Measurements from ENCODE around the gene TLE6. TPM values are rescaled to one million over a fixed set of nuclear protein-coding genes. Genes with fewer than 3 reads are reported as not detected.

The TLE6 gene
- total and polyA plus RNA-seq, 2 donors (not counting 3 experiments of a cell fraction or from before 2014, with no cell fraction given) = 1.6 to 1.9 TPM

DNA sequence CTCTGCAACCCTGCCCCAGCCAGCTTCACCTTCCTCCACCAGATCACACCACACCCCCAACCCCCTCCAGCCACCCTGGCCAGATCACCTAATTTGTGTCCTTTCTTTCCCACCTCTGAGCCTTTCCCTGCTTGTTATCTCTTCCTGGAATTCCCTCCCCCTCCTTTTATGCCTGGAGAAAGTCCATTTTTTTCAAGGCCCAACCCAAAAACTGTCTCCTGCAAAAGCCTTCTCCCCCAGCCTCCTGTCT is 57.0 kb downstream of the TLE6 start:
- Histone ChIP-seq H3K4me3 (replicated peaks in 1 of 3; ENCODE audit: insufficient read depth in 1 of 3, low read depth in 1 of 3, low read length in 3 of 3) (no peak overlapping the region), H3K27ac (ENCODE audit: insufficient read depth, low read depth, low read length) (no peak overlapping the region), H3K4me1 (ENCODE audit: control insufficient read depth, extremely low read depth, insufficient read depth, low read length) (peaks cover 14% of the 10 kb centered on the region), H3K9me3 (replicated peaks; ENCODE audit: control insufficient read depth, insufficient read depth, low read length) (no peaks in the 10 kb centered on the region), H3K79me2 (ENCODE audit: control insufficient read depth, insufficient read depth, low read length) (no peaks in the 10 kb centered on the region), H4K20me1 (replicated peaks; ENCODE audit: control insufficient read depth, extremely low read depth, insufficient read depth, low read length) (no peaks in the 10 kb centered on the region), H3K4me2 (ENCODE audit: insufficient read depth, low read length) (no peak overlapping the region), H3K9ac (replicated peaks; ENCODE audit: extremely low read depth, insufficient read depth, low read length) (no peak overlapping the region), H3K27me3 (ENCODE audit: control insufficient read depth in 2 of 2, insufficient read depth in 2 of 2, low read length in 2 of 2) (peaks cover 1 to 8% of the 10 kb centered on the region in 2 experiments), H3K9me1 (replicated peaks; ENCODE audit: control insufficient read depth, extremely low read depth, insufficient read depth, low read length) (no peaks in the 10 kb centered on the region), H2AFZ (ENCODE audit: low read depth, low read length) (no peak overlapping the region), H3K36me3 (ENCODE audit: control insufficient read depth in 2 of 2, extremely low read depth in 1 of 2, insufficient read depth in 2 of 2, low read length in 2 of 2) (no peaks in the 10 kb centered on the region)
- POLR2A ChIA-PET = no interaction called here
- no peak for DNase-seq (ENCODE audit: low read depth, low spot score)
- no peak for FAIRE-seq
- CTCF ChIA-PET = interaction anchor here (3.0 kb wide), 1 partner anchor 83 kb away, joined by 18 read pairs; no protein-coding TSS in a partner anchor
- intact Hi-C loops (cut with micrococcal nuclease) (loop anchor here (2.0 kb wide), 2 partner anchors 58 to 60 kb away; partner anchors contain the start of genes GNA11 and TLE6), dilution Hi-C loops (cut with MboI; ENCODE audit: extremely low pct_ligation_motif_present, low sequenced_read_pairs) (no loop called here)
- TF ChIP-seq POLR2A (IDR thresholded peaks at IDR 0.05; ENCODE audit: low read depth, low read length) (no peak), JUN (IDR thresholded peaks at IDR 0.05; ENCODE audit: borderline replicate concordance, insufficient read depth, insufficient read length, low read depth) (no peak), MYC (IDR thresholded peaks at IDR 0.05; ENCODE audit: low read depth, low read length) (no peak), EZH2 (IDR thresholded peaks at IDR 0.05; ENCODE audit: borderline replicate concordance, low read depth, low read length, severe bottlenecking) (no peak), FOS (IDR thresholded peaks at IDR 0.05; ENCODE audit: borderline replicate concordance, insufficient read depth, low read length) (no peak), GATA2 (IDR thresholded peaks at IDR 0.05; ENCODE audit: insufficient read depth, insufficient read length, low read depth, low read length) (no peak), CTCF (IDR thresholded peaks at IDR 0.05; ENCODE audit: extremely low read depth in 1 of 2, insufficient read depth in 1 of 2, low read depth in 1 of 2, low read length in 2 of 2) (no peak), POLR2AphosphoS5 (IDR thresholded peaks at IDR 0.05; ENCODE audit: insufficient read depth, low read depth, low read length) (no peak)
- TF ChIP-seq, protein P1, sequence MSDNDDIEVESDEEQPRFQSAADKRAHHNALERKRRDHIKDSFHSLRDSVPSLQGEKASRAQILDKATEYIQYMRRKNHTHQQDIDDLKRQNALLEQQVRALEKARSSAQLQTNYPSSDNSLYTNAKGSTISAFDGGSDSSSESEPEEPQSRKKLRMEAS (IDR thresholded peaks at IDR 0.05; ENCODE audit: insufficient read depth, insufficient read length) = no peak
- no TSS peak for BruUV-seq (replicated peaks)

Data from endothelial cell of umbilical vein (primary cell).